ENCODE results near the gene ALPG.
"Not testable (repeated sequence)": the region's sequence is repeated elsewhere in the genome, so short reads cannot be mapped to it uniquely, and the experiment has no call there.

ALPG gene

GRCh38 chr2:232406556-232407310, at the start of gene ALPG:
TSS of gene ALPG (plus strand) at chr2:232406844. CDS start at chr2:232406895, 51 bp downstream.
- no peak for DNase-seq

GRCh38 chr2:232361646-232362045, 45.0 kb upstream of the ALPG start:
- DNase-seq, result no peak

- DNase-seq, result no peak
Observed at GRCh38 chr2:232362174-232362900, 44.3 kb upstream of the ALPG start.

GRCh38 chr2:232363064-232363783, 43.4 kb upstream of the ALPG start:
- DNase-seq, result not testable (repeated sequence)

- DNase-seq, result no peak
Observed at GRCh38 chr2:232363784-232364615, 42.6 kb upstream of the ALPG start.

GRCh38 chr2:232364806-232365594, 41.6 kb upstream of the ALPG start:
- DNase-seq, result not testable (repeated sequence)

GRCh38 chr2:232365621-232366321, 40.9 kb upstream of the ALPG start:
- no peak for DNase-seq

GRCh38 chr2:232366461-232366860, 40.2 kb upstream of the ALPG start:
- DNase-seq, result not testable (repeated sequence)

DNA sequence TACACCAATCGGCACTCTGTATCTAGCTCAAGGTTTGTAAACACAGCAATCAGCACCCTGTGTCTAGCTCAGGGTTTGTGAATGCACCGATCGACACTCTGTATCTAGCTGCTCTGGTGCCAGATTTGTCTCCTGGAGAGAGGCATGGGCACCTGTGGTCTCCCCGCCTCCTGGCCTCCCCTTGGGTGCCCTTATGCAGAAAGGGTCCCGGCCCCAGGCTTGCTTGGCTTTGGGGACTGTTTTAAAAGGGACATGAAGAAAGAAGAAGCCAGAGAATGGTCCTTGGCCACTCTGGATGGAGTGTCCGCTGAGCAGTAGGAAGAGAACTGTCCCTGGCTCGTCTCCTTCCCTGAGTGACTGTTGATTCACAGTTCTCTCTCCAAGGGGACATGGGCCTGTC, 39.6 kb upstream of the ALPG start:
- no peak for DNase-seq

DNA sequence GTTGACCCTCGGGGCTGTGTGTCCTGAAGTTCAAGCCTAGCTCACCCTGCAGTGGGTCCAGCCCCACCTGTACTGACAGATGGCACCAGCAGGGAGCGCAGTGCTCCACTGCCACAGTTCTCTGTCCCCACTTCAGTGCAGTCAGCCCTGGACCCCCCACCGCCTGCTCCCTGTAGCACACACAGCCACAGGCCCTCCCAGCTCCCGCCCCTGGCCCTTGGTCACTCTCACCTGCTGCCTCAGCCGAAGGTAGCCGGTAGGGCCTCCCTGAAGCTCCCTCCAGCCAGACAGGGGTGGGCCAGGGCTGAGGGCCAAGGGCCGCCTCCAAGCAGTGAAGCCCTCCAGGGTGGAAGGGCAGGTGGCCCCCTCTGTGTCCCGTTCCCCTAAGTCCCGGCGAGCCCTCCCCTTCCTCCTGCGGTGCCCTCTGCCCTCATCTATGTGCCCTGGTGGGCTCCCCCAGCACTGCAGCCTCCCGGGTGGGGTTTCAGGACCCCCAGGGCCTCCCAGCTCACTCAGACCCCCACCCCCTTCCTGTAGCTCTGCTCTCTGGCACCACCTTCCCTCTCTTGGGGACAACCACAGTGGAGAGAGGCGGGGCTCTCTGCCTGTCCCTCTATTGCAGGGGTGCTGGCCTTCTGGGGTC, 38.9 kb upstream of the ALPG start:
- no peak for DNase-seq

DNA sequence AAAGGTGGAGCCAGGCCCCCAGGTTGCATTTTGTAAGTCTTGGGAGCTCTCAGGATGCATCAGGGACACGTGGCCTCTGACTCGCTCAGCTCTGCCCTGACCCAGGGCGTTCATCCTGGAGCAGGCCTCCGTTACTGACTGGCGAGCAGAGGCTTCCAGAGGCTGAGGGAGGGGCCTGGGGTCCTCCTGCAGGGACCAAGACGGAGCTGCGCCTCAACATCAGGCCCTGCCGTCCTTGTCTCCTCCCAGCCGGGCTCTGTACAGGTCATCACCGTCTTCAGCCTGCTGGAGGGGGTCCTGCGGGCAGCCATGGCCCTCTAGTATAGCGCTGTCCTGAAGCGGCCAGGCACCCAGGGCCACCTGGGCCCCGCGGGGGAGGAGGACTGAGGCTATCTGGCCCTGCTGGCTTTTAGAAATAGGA, 38.3 kb upstream of the ALPG start:
- DNase-seq, result no peak

DNA sequence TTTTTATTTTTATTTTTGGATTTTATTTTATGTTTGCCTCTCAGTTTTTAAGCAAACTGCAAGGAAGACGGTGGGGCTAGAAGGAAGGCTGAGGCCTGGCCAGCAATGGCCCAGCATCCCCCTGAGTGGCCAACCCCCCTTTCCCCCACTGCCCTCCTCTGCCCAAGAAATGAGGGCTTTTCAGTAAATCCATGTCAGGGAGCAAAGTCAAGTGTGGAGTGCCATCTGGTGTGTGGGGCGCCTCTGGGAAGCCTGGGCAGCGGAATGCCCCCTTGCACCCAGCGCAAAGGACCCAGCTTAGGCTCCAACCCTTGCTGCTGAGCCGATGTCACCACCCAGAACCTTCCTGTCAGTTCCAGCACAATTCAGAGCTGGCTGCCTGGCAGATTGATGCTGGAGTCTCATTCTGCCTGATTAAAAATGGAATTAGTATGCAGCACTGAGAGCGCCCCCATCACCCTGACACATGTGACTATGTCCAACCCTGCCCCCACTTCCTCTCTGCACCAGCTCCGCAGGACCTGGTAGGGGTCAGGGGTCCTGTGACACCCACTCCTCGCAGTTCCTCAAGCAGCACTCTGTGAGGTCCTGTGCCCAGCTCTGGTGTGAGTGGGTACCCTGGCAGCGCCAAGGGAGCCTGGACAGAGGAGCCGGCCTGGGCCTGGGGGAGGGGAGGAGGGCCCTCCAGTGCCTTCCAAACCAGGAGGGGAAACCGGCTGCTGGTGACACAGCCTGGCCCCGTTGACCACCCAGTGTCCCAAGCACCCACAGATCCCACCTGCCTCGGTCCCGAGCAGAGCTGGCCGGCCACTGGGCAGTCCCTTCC, 37.3 kb upstream of the ALPG start:
- no peak for DNase-seq

GRCh38 chr2:232370007-232370406, 36.6 kb upstream of the ALPG start:
- DNase-seq, result not testable (repeated sequence)

DNA sequence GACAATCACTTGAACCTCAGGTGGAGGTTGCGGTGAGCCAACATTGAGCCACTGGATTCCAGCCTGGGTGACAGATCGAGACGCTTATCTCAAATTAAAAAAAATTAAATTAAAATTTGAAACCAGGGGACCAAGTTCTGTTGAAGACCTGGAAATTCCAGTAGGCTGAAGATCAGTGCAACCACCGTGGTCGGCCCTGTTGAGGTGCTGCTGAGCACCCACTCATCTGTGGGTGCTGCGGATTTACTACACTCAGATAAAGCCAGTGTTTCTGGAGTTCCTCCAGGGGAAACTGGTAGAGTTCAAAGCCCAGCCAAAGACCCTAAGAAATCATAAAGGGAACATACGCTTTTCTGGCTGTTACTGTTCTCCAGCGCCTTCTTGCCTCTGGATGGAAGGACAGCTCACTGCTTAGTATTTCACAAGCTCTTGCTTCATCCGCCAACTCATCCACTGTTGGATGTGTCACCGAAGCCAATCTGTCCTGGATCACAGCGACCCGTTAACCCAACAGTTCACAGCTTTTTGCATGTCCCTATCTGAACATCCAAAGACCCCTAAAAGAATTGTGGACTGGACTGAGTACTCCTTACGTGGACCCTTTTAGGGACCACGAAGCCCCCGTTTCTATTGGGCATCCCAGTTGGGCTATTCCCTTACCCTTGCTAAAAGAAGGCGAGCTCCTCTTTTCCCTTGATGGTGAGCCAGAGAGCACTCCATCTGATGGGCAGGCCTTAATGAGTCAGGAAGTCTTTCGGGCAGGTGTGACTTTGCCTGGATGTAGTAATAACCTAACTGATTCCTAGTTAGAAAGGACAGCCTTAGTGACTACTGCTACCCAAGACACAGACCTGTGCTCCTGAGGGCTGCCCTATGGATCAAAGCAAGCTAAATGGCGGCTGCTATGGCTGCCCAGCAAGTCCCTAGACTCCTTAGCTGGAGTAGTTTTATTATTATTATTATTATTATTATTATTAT, 34.1 kb upstream of the ALPG start:
- DNase-seq, result no peak

- no peak for DNase-seq
Observed at GRCh38 chr2:232374356-232374755, 32.3 kb upstream of the ALPG start.

GRCh38 chr2:232375164-232375563, 31.5 kb upstream of the ALPG start:
- no peak for DNase-seq

- no peak for DNase-seq
Observed at GRCh38 chr2:232376260-232376659, 30.4 kb upstream of the ALPG start.

DNA sequence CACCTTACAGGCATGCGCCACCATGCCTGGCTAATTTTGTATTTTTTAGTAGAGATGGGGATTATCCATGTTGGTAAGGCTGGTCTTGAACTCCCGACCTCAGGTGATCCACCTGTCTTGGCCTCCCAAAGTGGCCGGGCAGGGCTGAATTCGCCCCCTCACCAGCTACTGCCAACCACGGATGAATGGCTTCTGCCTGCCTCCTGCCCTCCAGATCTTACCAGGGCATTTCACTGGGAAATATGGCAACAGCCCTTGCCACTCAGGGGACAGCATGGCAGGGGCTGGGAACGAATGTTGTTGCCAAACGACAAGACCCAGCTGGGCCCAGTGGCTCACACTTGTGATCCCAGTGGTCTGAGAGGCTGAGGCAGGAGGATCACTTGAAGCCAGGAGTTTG, 29.9 kb upstream of the ALPG start:
- no peak for DNase-seq

DNA sequence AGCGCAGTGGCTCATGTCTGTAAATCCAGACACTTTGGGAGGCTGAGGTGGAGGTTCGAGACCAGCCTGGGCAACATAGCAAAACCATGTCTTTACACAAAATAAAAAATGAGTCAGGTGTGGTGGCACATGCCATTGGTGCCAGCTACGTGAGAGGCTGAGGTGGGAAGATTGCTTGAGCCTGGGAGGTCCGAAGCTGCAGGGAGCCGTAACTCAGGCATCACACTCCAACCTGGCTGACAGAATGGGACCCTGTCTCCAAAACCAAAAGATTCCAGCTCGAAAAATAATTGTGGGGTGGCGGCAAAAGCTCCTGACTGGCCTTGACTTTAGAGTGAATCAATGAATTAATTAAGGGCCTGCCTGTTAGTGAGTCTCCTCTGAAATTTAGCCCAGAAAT, 29.3 kb upstream of the ALPG start:
- no peak for DNase-seq

Data from activated gamma-delta T cell treated with Interleukin-2 at 50 U/mL for 16 hours (primary cell).